ENCODE measurements around the gene SBSN.

The SBSN gene

DNA sequence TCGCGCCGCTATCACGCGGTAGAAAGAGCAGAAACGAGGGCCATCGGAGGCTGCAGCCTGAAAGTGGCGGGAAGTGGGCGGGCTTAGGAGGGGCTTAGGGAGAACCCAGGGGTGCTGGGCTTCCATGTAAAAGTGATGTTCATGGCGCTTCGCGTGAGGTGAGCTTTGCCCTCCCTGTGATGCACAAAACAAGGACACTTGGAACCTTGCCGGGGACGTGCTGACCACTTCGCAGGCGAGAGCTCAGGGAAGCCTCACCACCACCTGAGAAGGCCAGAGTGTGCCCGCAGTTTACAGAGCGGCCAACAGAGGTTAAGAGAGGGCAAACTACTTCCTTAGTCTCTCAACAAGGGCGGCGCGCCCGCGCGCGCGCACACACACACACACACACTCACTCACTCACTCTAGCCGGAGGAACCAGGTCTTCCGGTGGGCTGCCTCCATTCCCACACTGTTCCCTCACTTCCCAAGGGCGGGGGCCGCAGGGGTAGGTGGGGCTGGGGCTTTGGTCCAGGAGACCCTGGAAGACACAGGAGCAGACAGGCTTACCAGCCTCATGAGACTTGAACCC is 5.8 kb upstream of the SBSN start:
- Histone ChIP-seq H3K4me3 (ENCODE audit: low read depth, low read length) (no peak overlapping the region), H3K27me3 (ENCODE audit: control insufficient read depth, insufficient read depth, low read length) (no peaks in the 10 kb centered on the region), H3K9me3 (ENCODE audit: control insufficient read depth, low read length) (no peaks in the 10 kb centered on the region), H3K4me1 (peaks cover 2% of the 10 kb centered on the region), H3K79me2 (no peaks in the 10 kb centered on the region), H3K4me2 (ENCODE audit: low read length) (peak overlapping the region; percentile 52), H3K9ac (no peak overlapping the region), H2AFZ (peak overlapping the region; percentile 28), H3K27ac (no peak overlapping the region), H3K36me3 (ENCODE audit: control insufficient read depth, insufficient read depth, low read length) (no peaks in the 10 kb centered on the region)
- TF ChIP-seq, protein P1, sequence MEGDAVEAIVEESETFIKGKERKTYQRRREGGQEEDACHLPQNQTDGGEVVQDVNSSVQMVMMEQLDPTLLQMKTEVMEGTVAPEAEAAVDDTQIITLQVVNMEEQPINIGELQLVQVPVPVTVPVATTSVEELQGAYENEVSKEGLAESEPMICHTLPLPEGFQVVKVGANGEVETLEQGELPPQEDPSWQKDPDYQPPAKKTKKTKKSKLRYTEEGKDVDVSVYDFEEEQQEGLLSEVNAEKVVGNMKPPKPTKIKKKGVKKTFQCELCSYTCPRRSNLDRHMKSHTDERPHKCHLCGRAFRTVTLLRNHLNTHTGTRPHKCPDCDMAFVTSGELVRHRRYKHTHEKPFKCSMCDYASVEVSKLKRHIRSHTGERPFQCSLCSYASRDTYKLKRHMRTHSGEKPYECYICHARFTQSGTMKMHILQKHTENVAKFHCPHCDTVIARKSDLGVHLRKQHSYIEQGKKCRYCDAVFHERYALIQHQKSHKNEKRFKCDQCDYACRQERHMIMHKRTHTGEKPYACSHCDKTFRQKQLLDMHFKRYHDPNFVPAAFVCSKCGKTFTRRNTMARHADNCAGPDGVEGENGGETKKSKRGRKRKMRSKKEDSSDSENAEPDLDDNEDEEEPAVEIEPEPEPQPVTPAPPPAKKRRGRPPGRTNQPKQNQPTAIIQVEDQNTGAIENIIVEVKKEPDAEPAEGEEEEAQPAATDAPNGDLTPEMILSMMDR (IDR thresholded peaks at IDR 0.05), result no peak

DNA sequence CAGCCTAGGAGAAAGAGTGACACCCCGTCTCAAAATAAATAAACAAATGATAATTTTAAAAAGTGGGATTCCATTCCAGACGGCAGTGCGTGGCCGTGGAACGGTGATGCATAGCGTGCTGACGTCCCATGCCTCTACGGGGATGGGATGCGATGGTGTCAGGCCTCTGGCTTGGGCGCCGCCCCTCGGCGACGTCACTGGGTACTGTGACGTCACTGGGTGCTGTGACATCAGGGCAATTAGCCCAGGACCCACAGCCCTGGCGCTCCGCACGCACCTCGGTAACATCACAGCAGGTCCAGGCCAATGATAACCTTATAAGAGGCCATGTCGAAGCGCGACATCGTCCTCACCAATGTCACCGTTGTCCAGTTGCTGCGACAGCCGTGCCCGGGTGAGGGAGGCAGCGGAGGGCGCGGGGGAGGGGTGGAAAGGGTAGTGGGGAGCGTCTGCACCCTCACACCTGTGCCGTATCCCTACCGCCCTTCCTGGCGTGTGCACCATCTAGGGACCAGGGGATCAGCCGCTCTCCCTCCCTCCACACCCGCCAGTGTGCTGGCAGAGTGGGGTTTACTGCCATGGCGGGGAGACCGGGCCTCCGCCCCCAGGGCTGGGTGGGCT is 5.2 kb upstream of the SBSN start, which contains the start of gene GAPDHS:
Gene GAPDHS (plus strand): TSS at position 256 of the 621 bp plus-strand sequence. CDS start 72 bp downstream, at position 328.
- Histone ChIP-seq H3K9me3 (ENCODE audit: control insufficient read depth, low read length) (no peaks in the 10 kb centered on the region), H3K27me3 (ENCODE audit: control insufficient read depth, insufficient read depth, low read length) (no peaks in the 10 kb centered on the region)

DNA sequence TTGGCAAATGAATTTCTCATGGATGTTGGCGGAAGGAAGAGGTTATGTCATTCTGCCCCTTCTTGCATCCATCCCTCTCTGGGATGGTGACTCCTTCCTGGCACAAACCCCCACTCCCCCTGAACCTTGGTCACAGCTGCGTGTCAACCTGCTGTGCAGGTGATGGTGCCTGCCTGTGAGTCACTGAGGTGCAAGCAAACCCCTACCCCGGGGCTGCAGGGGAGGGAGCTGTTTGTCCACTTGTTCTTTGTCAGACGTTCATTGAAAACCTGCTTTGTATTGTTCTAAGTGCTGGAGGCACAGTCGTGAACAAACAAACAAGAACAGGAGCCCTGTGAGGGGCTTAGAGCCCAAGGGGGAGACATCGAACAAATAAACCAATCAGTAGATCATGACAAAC is 3.2 kb upstream of the SBSN start:
- Histone ChIP-seq H3K4me2 (ENCODE audit: low read length) (no peak overlapping the region), H3K27ac (no peak overlapping the region), H2AFZ (no peak overlapping the region), H3K9me3 (ENCODE audit: control insufficient read depth, low read length) (no peaks in the 10 kb centered on the region), H3K4me1 (peaks cover 2% of the 10 kb centered on the region), H3K27me3 (ENCODE audit: control insufficient read depth, insufficient read depth, low read length) (no peaks in the 10 kb centered on the region), H3K9ac (no peak overlapping the region), H3K79me2 (no peaks in the 10 kb centered on the region), H3K36me3 (ENCODE audit: control insufficient read depth, insufficient read depth, low read length) (no peaks in the 10 kb centered on the region), H3K4me3 (ENCODE audit: low read depth, low read length) (no peak overlapping the region)
- TF ChIP-seq, protein P1 (IDR thresholded peaks at IDR 0.05), result no peak

More for the DNA sequence above, 5.2 kb upstream of the SBSN start, which contains the start of gene GAPDHS:
- peaks cover 2% of the 10 kb centered on the region for H3K4me1 ChIP-seq
- H3K79me2 ChIP-seq, result no peaks in the 10 kb centered on the region
- peak within 1 kb of the TSS; percentile 28 for H2AFZ ChIP-seq
- TF ChIP-seq, protein P1 (IDR thresholded peaks at IDR 0.05), result no peak
- peak within 1 kb of the TSS; percentile 52 for H3K4me2 ChIP-seq (ENCODE audit: low read length)
- no peak within 1 kb of the TSS for H3K9ac ChIP-seq
- no peaks in the 10 kb centered on the region for H3K36me3 ChIP-seq (ENCODE audit: control insufficient read depth, insufficient read depth, low read length)
- no peak within 1 kb of the TSS for H3K27ac ChIP-seq
- no peak within 1 kb of the TSS for H3K4me3 ChIP-seq (ENCODE audit: low read depth, low read length)

DNA sequence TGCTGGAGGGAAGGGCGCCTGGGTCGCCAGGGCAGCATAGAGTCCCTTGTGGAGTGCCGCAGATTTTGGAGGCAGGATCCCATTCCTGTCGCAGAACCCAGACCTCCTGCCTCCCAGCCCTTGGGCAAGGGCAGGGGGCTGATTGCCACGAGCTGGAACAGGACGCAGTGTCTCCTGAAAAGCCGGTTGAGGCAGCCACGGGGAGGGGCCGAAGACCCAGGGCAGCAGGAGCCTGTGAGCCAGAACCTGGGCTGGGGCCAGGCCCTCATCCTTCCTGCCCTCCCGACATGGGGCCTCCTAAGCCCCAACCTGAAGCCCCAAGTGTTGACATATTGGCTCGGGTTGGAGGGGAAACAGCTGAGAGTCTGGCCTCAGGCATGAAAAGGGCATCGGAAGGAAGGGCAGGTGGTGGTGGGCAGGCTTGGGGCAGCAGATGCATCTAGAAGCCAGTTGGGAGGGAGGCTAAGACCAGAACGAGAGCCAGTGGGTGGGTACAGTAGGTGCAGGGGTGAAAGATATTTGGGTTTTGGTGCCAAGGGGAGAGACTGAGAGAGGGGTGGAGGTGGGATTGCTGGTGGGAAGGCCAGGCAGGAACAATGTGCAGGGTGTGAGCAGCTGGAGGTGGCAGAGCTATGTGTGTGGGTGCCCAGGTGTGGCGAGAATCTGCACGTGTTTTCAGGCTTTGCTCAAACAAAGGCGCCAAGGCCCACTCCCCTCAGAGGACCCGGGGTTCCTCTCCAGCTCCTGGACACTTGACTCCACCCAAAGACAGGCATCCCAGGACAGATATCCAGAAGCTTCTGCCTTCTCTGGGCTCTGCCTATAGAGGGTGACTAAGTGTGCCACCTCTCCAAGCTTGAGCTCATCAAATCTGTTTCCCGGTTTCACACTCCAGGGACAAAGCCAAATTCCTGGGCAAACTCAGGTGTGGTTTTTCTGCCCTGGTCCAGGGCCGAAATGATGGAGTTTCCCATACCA is 1.4 kb upstream of the SBSN start:
- H3K4me2 ChIP-seq (ENCODE audit: low read length), result no peak overlapping the region
- peaks cover 2% of the 10 kb centered on the region for H3K4me1 ChIP-seq
- no peak overlapping the region for H3K4me3 ChIP-seq (ENCODE audit: low read depth, low read length)
- H3K9me3 ChIP-seq (ENCODE audit: control insufficient read depth, low read length), result no peaks in the 10 kb centered on the region
- TF ChIP-seq, protein P1 (IDR thresholded peaks at IDR 0.05), result no peak
- no peaks in the 10 kb centered on the region for H3K79me2 ChIP-seq
- H2AFZ ChIP-seq, result no peak overlapping the region
- H3K9ac ChIP-seq, result no peak overlapping the region
- H3K36me3 ChIP-seq (ENCODE audit: control insufficient read depth, insufficient read depth, low read length), result no peaks in the 10 kb centered on the region
- H3K27me3 ChIP-seq (ENCODE audit: control insufficient read depth, insufficient read depth, low read length), result no peaks in the 10 kb centered on the region
- H3K27ac ChIP-seq, result no peak overlapping the region

All from parathyroid adenoma (tissue), 2 donors.